Hepatocyte (in vitro differentiated cells): Measurements from ENCODE around the gene MTARC1. TPM values are rescaled to one million over a fixed set of nuclear protein-coding genes. Genes with fewer than 3 reads are reported as not detected.

Experiments used
- DNase-seq: peaks from one replicate; pipeline ENCODE4 v3.0.0-alpha.2; 2016; ENCODE audit warnings: low spot score
- H2AFZ ChIP-seq: fragments of 200-600 bp; sonication (generic); 2 replicates; pipeline ENCODE4 v1.6.0; 2016; ENCODE audit warnings: antibody characterized with exemption, mild to moderate bottlenecking
- H3K27ac ChIP-seq: fragments of 200-600 bp; sonication (generic); 2 replicates; pipeline ENCODE4 v1.5.1; 2016; ENCODE audit warnings: mild to moderate bottlenecking
- H3K27me3 ChIP-seq: fragments of 200-600 bp; sonication (generic); 2 replicates; pipeline ENCODE4 v1.6.1; 2016
- H3K36me3 ChIP-seq: fragments of 200-600 bp; sonication (generic); replicated peaks from 2 replicates; pipeline ENCODE4 v1.5.1; 2016; ENCODE audit warnings: low read depth; ENCODE audit not compliant: insufficient read depth
- H3K4me1 ChIP-seq: fragments of 200-600 bp; sonication (generic); 2 replicates; pipeline ENCODE4 v1.5.1; 2016; ENCODE audit warnings: mild to moderate bottlenecking, moderate library complexity; ENCODE audit not compliant: insufficient read depth
- H3K4me2 ChIP-seq: fragments of 200-600 bp; sonication (generic); 2 replicates; pipeline ENCODE4 v1.6.0; 2016
- H3K4me3 ChIP-seq: fragments of 200-600 bp; sonication (generic); 2 replicates; pipeline ENCODE4 v1.5.1; 2016; ENCODE audit warnings: mild to moderate bottlenecking
- H3K79me2 ChIP-seq: fragments of 200-600 bp; sonication (generic); 2 replicates; pipeline ENCODE4 v1.6.0; 2017; ENCODE audit warnings: mild to moderate bottlenecking
- H3K9me2 ChIP-seq: fragments of 200-600 bp; sonication (generic); replicated peaks from 2 replicates; pipeline ENCODE4 v1.6.0; 2017; ENCODE audit warnings: mild to moderate bottlenecking; ENCODE audit not compliant: insufficient read depth
- H3K9me3 ChIP-seq: fragments of 200-600 bp; sonication (generic); 2 replicates; pipeline ENCODE4 v1.5.1; 2016; ENCODE audit warnings: low read depth, mild to moderate bottlenecking
- H4K20me1 ChIP-seq: fragments of 200-600 bp; sonication (generic); 2 replicates; pipeline ENCODE4 v1.6.0; 2016; ENCODE audit warnings: mild to moderate bottlenecking; ENCODE audit not compliant: insufficient read depth, poor library complexity, severe bottlenecking
- EZH2 ChIP-seq: fragments of 200-600 bp; sonication (generic); IDR thresholded peaks from 2 replicates; pipeline ENCODE4 v1.6.1; 2016; ENCODE audit warnings: antibody characterized with exemption, mild to moderate bottlenecking, borderline replicate concordance
- EZH2phosphoT487 ChIP-seq: fragments of 200-600 bp; sonication (generic); IDR thresholded peaks from one replicate; pipeline ENCODE4 v1.6.1; 2018; ENCODE audit warnings: antibody characterized with exemption, mild to moderate bottlenecking, low read depth, moderate library complexity; ENCODE audit not compliant: unreplicated experiment, severe bottlenecking
- WGBS: methylation state at CpG from one replicate; pipeline ENCODE4 v1.1.6; 2016; ENCODE audit warnings: low lambda C conversion rate; ENCODE audit errors: missing lambda C conversion rate; 5-methylcytosine and 5-hydroxymethylcytosine counted together
- polyA plus RNA-seq: library from polyadenylated mRNA; unstranded; fragments of >200 nt; fragmentation: Nextera tagmentation; extraction: Ambion mirVana; gene quantifications from 2 replicates; pipeline ENCODE4 v1.2.1, GENCODE V29; 2016
- total RNA-seq: library from RNA; depleted of rRNA; stranded (reverse); fragments of >200 nt; gene quantifications from 2 replicates; pipeline ENCODE4 v1.2.3, GENCODE V29; 2014
- TF ChIP-seq, protein P1 (sequence below): fragments of 200-600 bp; sonication (generic); IDR thresholded peaks from 2 replicates; pipeline ENCODE4 v1.5.1; 2016; ENCODE audit warnings: antibody characterized with exemption, mild to moderate bottlenecking; ENCODE audit not compliant: poor library complexity

The MTARC1 gene
- total and polyA plus RNA-seq, 2 experiments from 2014 or later, result 15.8 to 24.0 TPM

GRCh38 chr1:220834155-220834870, 47.6 kb downstream of the MTARC1 start:
- WGBS, result 97% methylated on average over 4 of the region's 4 CpGs
- Histone ChIP-seq H3K4me2 (no peak overlapping the region), H3K9me3 (no peaks in the 10 kb centered on the region), H3K9me2 (no peaks in the 10 kb centered on the region), H3K79me2 (no peaks in the 10 kb centered on the region), H2AFZ (no peak overlapping the region), H3K27ac (no peak overlapping the region), H3K4me3 (no peak overlapping the region), H3K4me1 (no peaks in the 10 kb centered on the region), H3K36me3 (no peaks in the 10 kb centered on the region), H4K20me1 (no peaks in the 10 kb centered on the region), H3K27me3 (no peaks in the 10 kb centered on the region)
- TF ChIP-seq EZH2phosphoT487 (no peak), EZH2 (no peak)
- TF ChIP-seq, protein P1, sequence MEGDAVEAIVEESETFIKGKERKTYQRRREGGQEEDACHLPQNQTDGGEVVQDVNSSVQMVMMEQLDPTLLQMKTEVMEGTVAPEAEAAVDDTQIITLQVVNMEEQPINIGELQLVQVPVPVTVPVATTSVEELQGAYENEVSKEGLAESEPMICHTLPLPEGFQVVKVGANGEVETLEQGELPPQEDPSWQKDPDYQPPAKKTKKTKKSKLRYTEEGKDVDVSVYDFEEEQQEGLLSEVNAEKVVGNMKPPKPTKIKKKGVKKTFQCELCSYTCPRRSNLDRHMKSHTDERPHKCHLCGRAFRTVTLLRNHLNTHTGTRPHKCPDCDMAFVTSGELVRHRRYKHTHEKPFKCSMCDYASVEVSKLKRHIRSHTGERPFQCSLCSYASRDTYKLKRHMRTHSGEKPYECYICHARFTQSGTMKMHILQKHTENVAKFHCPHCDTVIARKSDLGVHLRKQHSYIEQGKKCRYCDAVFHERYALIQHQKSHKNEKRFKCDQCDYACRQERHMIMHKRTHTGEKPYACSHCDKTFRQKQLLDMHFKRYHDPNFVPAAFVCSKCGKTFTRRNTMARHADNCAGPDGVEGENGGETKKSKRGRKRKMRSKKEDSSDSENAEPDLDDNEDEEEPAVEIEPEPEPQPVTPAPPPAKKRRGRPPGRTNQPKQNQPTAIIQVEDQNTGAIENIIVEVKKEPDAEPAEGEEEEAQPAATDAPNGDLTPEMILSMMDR, result no peak
- no peak for DNase-seq

Other genes with a start within 250 kb of the MTARC1 start
- 46.4 and 49.2 TPM in 2 replicates for gene C1orf115, start 96.5 kb upstream of the MTARC1 start, total RNA-seq
- gene C1orf115, start 96.5 kb upstream of the MTARC1 start, polyA plus RNA-seq, result 27.2 and 42.3 TPM in 2 replicates
- gene MTARC2, start 38.6 kb upstream of the MTARC1 start, total RNA-seq, result 24.4 and 26.7 TPM in 2 replicates
- 23.7 and 27.8 TPM in 2 replicates for gene MTARC2, start 38.6 kb upstream of the MTARC1 start, polyA plus RNA-seq
- 1.2 and 1.4 TPM in 2 replicates for gene HLX, start 92.5 kb downstream of the MTARC1 start, total RNA-seq
- gene HLX, start 92.5 kb downstream of the MTARC1 start, polyA plus RNA-seq, result 5.9 and 6.1 TPM in 2 replicates